Heart right ventricle (tissue), 16 donors: Measurements from ENCODE around the gene PTPRN2. TPM values are rescaled to one million over a fixed set of nuclear protein-coding genes. Genes with fewer than 3 reads are reported as not detected.

Experiments
- ATAC-seq, 8 donors: fragments of 200-7000 bp; cut with Tn5 transposase; one replicate each; pipeline ENCODE4 v1.9.1; 2020; ENCODE audit warnings: mild to moderate bottlenecking in 8 of 8, moderate library complexity in 8 of 8, moderate number of reproducible peaks in 1 of 8
- DNase-seq, 2 donors: peaks; one replicate each; pipeline ENCODE4 v3.0.0-alpha.2; 2020
- H3K27ac ChIP-seq, 10 donors: fragments of 200-600 bp; sonication (generic) in 2 of 10; one replicate each; pipeline versions ENCODE4 v1.5.0 to v1.8.0; 2020 to 2022; ENCODE audit warnings: mild to moderate bottlenecking in 3 of 10
- H3K27me3 ChIP-seq, 7 donors: fragments of 200-600 bp; one replicate each; pipeline ENCODE4 v1.8.0; 2021 to 2022; ENCODE audit warnings: mild to moderate bottlenecking in 2 of 7
- H3K36me3 ChIP-seq, 9 donors: fragments of 200-600 bp; sonication (generic) in 1 of 9; one replicate each; pipeline versions ENCODE4 v1.5.0 to v1.8.0; 2020 to 2022; ENCODE audit warnings: mild to moderate bottlenecking in 2 of 9
- H3K4me1 ChIP-seq, 9 donors: fragments of 200-600 bp; sonication (generic) in 1 of 9; one replicate each; pipeline versions ENCODE4 v1.5.0 to v1.8.0; 2020 to 2022; ENCODE audit warnings: mild to moderate bottlenecking in 4 of 9
- H3K4me3 ChIP-seq, 10 donors: fragments of 200-600 bp; sonication (generic) in 2 of 10; one replicate each; pipeline versions ENCODE4 v1.5.0 to v1.8.0; 2020 to 2022; ENCODE audit warnings: mild to moderate bottlenecking in 7 of 10, moderate library complexity in 2 of 10
- H3K9me3 ChIP-seq, 11 donors: fragments of 200-600 bp in 10 of 11; sonication (generic) in 2 of 11; one replicate each; pipeline versions ENCODE4 v1.5.0 to v1.8.0; 2013 to 2022; ENCODE audit warnings: mild to moderate bottlenecking in 2 of 11, control low read depth in 1 of 11, moderate library complexity in 1 of 11
- WGBS, 2 donors: extraction: QIAGEN DNeasy Blood & Tissue Kit; methylation state at CpG; one replicate each; pipeline ENCODE4 v1.1.7; 2013; ENCODE audit warnings: inconsistent platforms in 1 of 2; 5-methylcytosine and 5-hydroxymethylcytosine counted together
- intact Hi-C, 10 donors: fragments of 100-400 bp; cut with DNase I; formaldehyde crosslinking; loops; one replicate each; pipeline versions ENCODE4 v1.11.1 to v1.14.2; 2022
- polyA plus RNA-seq, 2 donors: library from polyadenylated mRNA; stranded (reverse); fragments of 200-250 nt; gene quantifications; one replicate each; pipeline ENCODE4 v1.2.3, GENCODE V29; 2013
- total RNA-seq, 10 donors: library from RNA; stranded (reverse); fragmentation: NEBNext Ultra II Directional in 3 of 10; extraction: Animal tissue kit (Norgen Biotek cat#: 25700) in 3 of 10; gene quantifications; one replicate each; pipeline versions ENCODE4 v1.2.1 to v1.2.4, GENCODE V29; 2021 to 2023
- TF ChIP-seq, protein P1 (sequence below), 9 donors: fragments of 200-600 bp; sonication (generic) in 2 of 9; IDR thresholded peaks; one replicate each; pipeline versions ENCODE4 v1.5.0 to v1.8.0; 2021 to 2022; ENCODE audit warnings: antibody characterized with exemption in 9 of 9, mild to moderate bottlenecking in 5 of 9, moderate library complexity in 1 of 9
- donor health status: Arrhythmogenic right ventricular cardiomyopathy.
- donor health status: ischemic (EF 13 %, LVEDD 7.1; RV severe dilation, severe dysfunction).
- donor health status: healthy with polysubstance abuse.
- donor health status: DM: no; HTN: yes; CAD: no.
- donor health status: DM: no; HTN: no; CAD: no.
- donor health status: ischemic (EF 25% LVEDD 6.9; RV normal size, moderate dysfunction).
- donor health status: ischemic (EF 25% LVEDD 5.7; RV mildly dilated, moderate dysfunction).
- donor health status: healthy.
- donor health status: DM: yes; HTN: yes; CAD: no.
- donor health status: Ischemic cardiomyopathy.
- donor health status: ischemic (EF 35%, LVEDD 5.7; RV mildly dilated, moderate dysfunction).
- donor health status: nonischemic (EF 11% LVEDD 7.7; RV severe dilation, severe dysfunction).
- donor health status: DM: yes; HTN: yes; CAD: no.
- donor health status: PGD.
- donor health status: ischemic (EF 29% LVEDD 5.4; RV normal size, mild dysfunction).
- donor health status: nonischemic (EF 23%, LVEDD 6.1; RV moderate dilation, normal function).

PTPRN2 gene
- total and polyA plus RNA-seq, 12 donors, result 0.82 to 1.8 (median 1.3) TPM

DNA sequence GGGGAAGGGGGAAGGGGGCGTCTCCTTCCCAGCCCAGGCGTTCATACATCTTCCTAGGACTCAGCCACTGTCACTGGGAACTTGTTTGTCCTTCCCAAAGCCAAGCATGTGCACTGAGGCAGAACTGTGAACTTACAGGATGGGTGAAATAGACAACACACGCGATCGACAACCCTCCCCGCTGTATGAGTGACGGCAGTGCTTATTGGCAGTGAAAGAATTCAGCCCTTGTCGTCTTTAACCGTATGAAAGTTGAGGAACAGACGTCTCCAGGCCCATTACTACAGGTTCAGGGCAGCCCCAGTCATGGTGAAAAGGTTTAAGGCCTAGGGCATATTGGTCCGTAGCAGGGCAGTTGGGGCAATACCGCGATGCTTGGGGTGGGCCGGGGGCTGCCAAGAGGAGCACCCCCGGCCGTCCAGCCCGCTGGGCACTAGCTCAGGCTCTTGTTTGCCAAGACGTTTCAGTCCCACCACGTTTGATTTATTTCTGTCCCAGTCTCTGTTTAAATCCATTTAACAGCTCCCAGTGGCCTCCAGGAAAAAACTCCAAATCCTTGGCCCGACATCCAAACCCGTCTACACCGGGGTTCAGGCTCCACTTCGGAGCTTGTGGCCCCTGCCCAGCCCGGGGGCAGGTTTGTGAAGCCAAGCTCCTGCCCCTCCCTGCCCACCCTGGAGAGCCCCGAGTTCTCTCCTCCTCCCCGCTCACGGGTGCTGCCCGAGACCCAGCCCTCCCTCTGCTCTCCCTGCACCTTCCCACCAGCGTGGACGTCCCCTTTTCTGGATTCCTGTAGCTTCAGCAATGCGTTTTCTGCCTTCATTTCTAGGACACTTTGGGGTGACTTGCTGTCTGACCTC is 1091.0 kb downstream of the PTPRN2 start:
- Histone ChIP-seq H3K27ac (no peak overlapping the region), H3K27me3 (peaks cover 0 to 24% (median 5%) of the 10 kb centered on the region in 7 donors), H3K4me1 (no peaks in the 10 kb centered on the region), H3K9me3 (peaks cover 0 to 2% (median 0%) of the 10 kb centered on the region in 11 donors), H3K4me3 (no peak overlapping the region), H3K36me3 (no peaks in the 10 kb centered on the region)
- no peak for DNase-seq
- TF ChIP-seq, protein P1, sequence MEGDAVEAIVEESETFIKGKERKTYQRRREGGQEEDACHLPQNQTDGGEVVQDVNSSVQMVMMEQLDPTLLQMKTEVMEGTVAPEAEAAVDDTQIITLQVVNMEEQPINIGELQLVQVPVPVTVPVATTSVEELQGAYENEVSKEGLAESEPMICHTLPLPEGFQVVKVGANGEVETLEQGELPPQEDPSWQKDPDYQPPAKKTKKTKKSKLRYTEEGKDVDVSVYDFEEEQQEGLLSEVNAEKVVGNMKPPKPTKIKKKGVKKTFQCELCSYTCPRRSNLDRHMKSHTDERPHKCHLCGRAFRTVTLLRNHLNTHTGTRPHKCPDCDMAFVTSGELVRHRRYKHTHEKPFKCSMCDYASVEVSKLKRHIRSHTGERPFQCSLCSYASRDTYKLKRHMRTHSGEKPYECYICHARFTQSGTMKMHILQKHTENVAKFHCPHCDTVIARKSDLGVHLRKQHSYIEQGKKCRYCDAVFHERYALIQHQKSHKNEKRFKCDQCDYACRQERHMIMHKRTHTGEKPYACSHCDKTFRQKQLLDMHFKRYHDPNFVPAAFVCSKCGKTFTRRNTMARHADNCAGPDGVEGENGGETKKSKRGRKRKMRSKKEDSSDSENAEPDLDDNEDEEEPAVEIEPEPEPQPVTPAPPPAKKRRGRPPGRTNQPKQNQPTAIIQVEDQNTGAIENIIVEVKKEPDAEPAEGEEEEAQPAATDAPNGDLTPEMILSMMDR (IDR thresholded peaks at IDR 0.05), result no peak
- 73% methylated on average over 31 of the region's 31 CpGs for WGBS, 2 donors
- intact Hi-C loops, result no loop called here
- no peak for ATAC-seq

DNA sequence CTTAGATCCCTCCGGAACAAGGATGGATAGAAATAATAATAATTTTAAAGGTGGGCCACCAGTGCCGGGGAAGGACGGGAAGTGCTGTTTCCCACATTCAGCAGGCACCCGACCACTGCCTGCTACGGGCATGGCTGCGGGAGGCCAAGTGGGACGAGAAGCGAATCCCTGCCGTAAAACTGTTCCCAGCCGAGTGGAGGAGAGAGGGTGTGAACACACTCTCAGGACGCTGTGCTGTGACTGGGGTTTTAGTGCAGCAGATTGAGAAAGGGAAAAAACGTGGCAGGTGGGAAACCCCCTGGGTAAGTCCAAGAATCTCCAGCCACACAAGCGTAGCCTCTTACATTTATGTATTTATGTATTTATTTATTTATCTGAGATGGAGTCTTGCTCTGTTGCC is 1092.0 kb downstream of the PTPRN2 start:
- Histone ChIP-seq H3K4me1 (peaks cover 0 to 10% (median 0%) of the 10 kb centered on the region in 9 donors), H3K27ac (no peak overlapping the region), H3K36me3 (no peaks in the 10 kb centered on the region), H3K9me3 (peaks cover 0 to 12% (median 8%) of the 10 kb centered on the region in 11 donors), H3K4me3 (no peak overlapping the region), H3K27me3 (peaks cover 0 to 24% (median 5%) of the 10 kb centered on the region in 7 donors)
- ATAC-seq (no peak), DNase-seq (no peak)
- TF ChIP-seq, protein P1 (IDR thresholded peaks at IDR 0.05), result no peak
- intact Hi-C loops, result no loop called here
- WGBS, 2 donors, result 81 to 82% methylated on average over 13 of the region's 13 CpGs

DNA sequence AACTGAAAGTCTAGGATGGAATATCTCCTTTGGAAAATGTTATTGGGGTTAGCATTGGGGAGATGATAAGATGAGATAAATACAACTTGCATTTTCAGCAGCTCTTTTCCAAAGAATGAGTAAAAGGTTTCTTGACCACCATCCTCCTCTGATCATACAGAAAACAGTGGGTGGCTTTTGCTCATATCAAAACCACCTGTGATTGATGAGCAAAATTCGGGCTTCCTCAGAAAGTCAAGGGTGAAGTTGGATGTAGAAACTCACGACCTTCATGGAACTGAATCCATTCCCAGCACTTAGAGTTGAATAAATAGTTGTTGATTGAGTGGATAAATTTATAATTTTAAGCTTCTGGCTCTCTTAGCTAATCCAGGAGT is 1092.5 kb downstream of the PTPRN2 start:
- intact Hi-C loops, result no loop called here
- no peak overlapping the region for H3K4me3 ChIP-seq
- H3K27ac ChIP-seq, result no peak overlapping the region
- H3K9me3 ChIP-seq, result peaks cover 0 to 15% (median 8%) of the 10 kb centered on the region in 11 donors
- WGBS, 2 donors, result 53 to 69% methylated on average over 2 of the region's 2 CpGs
- peaks cover 0 to 14% (median 0%) of the 10 kb centered on the region in 9 donors for H3K4me1 ChIP-seq
- peaks cover 0 to 24% (median 5%) of the 10 kb centered on the region in 7 donors for H3K27me3 ChIP-seq
- no peaks in the 10 kb centered on the region for H3K36me3 ChIP-seq
- TF ChIP-seq, protein P1 (IDR thresholded peaks at IDR 0.05), result no peak
- ATAC-seq (no peak), DNase-seq (no peak)

DNA sequence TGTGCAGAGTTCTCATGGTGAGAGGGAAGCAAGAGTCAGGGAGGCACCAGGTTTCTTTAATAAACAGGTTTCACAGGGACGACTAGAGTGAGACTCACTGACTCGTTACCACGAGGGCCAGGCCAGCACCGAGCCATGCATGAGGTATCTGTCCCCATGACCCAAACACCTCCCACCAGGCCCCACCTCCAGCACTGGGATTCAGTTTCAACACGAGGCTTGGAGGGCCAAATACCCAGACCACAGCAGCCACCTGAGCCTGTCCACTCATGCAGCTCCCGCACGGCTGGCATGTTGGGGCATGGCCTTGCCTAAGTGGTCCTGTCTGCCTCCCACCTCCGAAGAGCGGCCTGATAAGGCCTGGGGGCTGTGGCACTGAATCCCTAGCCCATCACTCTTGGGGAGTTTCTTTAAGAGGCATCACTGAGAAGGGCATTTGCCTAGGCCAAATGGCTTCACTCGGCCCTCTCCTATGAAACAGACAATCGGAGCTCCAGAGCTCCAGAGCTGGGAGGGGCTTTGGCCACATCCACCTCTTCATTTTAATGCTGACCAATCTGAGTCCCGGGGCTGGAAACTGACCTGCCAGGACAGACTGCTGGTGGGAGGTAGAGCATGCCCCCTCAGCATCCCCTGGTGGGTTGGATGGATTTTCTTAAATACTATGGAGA is 1093.0 kb downstream of the PTPRN2 start:
- WGBS, 2 donors, result 69 to 75% methylated on average over 12 of the region's 12 CpGs
- TF ChIP-seq, protein P1 (IDR thresholded peaks at IDR 0.05), result no peak
- DNase-seq, result no peak
- H3K4me1 ChIP-seq, result peaks cover 0 to 20% (median 0%) of the 10 kb centered on the region in 9 donors
- no peak for ATAC-seq
- H3K4me3 ChIP-seq, result no peak overlapping the region
- peaks cover 0 to 18% (median 8%) of the 10 kb centered on the region in 11 donors for H3K9me3 ChIP-seq
- peaks cover 0 to 21% (median 5%) of the 10 kb centered on the region in 7 donors for H3K27me3 ChIP-seq
- intact Hi-C loops, result no loop called here
- H3K27ac ChIP-seq, result no peak overlapping the region
- no peaks in the 10 kb centered on the region for H3K36me3 ChIP-seq
